HG03039 (cell line): Measurements from ENCODE around the gene CAPN2.
"Not testable (repeated sequence)": the region's sequence is repeated elsewhere in the genome, so short reads cannot be mapped to it uniquely, and the experiment has no call there.

ENCODE experiments used
- ATAC-seq: cut with Tn5 transposase; IDR thresholded peaks from one replicate; pipeline ENCODE4 v1.9.1; 2021; ENCODE audit warnings: mild to moderate bottlenecking, moderate library complexity; ENCODE audit not compliant: unreplicated experiment

CAPN2 gene

GRCh38 chr1:223738465-223739365, 26.4 kb downstream of the CAPN2 start:
- no peak for ATAC-seq

DNA sequence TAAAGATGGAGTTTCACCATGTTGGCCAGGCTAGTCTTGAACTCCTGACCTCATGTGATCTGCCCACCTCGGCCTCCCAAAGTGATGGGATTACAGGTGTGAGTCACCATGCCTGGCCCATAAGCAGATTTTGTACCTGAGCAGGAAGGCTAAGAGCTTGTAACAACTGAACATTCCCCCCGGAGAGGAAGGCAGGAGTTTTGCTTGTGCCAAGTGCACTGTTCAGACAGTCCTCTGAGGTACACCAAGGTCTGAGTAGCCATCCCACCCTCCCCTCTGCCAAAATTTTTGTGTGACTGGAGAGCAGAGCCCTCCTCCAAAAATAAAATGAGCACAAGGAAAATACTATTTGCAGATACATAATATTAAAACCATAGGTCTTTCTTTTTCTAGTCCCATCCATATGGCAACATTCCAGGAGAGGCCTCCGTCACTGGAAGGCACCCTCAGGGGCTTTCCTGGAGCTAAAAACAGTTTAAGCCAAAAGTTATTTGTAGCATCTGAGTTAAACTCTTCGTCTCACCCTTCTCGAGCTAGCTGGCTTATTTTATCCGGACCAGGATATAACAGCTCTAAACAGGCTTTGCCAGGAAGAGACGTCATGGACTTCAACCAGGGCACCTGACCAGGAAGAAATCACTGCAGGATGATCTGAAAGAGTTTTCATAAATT, 27.2 kb downstream of the CAPN2 start:
- no peak for ATAC-seq

DNA sequence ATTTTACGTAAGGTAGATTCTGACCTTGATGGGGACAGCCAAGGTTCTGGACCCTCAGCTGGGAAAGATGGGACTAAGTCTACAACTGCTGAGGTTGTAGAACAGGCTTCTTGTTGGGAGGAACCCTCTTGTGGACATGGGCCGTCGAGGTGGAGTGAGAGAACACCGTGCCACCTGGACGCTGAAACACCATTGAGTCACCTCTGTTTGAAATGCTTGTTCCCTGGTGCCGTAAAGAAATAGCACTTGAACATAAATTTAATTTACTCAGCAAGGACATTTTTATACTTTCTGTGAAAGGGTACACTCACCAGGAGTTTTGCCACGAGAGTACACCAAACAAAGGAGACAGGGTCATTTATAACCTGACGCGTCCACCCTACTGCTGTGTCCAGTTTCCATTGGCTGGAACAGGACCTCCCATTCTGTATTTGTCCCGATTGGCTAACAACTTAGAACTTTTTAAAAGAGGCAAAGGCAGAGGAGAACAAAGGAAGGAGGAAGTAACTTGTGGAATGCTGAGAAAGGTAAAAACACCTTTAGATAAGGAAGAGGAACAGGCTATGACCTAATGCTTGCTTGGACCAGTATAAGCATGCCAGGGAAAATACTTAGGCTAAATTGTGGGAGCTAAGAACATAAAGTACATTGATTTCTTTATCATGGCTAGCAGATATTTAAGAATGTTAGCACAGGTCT, 27.8 kb downstream of the CAPN2 start:
- not testable (repeated sequence) for ATAC-seq

- ATAC-seq, result no peak
These were observed 29.5 kb downstream of the CAPN2 start for GRCh38 chr1:223741861-223742260.

- no peak for ATAC-seq
These were observed 30.6 kb downstream of the CAPN2 start for GRCh38 chr1:223742856-223743517.

- ATAC-seq, result no peak
These were observed 33.4 kb downstream of the CAPN2 start for GRCh38 chr1:223745731-223746130.

DNA sequence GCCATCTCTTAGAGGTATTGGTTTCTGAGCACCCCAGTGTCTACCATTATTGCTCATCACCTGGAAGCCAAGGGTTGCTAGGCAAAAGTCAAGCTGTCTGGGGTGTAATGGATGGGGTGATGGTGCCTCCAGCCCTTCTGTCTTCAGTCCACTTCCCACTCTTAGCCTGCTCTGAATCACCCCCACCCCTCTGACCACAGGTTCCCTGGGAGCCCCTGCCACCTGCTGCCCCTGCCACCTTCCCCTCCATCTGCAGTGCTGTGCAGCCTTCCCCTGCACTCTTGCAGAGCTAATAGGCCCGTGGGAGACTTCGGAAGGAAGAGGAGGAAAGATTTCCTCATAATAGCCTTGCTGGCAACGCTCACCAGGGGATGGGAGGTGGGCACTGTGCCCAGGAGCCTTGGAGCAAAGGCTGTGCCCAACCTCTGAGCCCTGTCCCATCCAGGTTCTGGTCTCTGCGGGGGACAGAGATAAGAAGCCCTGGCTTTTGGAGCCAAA, 35.5 kb downstream of the CAPN2 start:
- no peak for ATAC-seq

- ATAC-seq, result no peak
These were observed 36.0 kb downstream of the CAPN2 start for GRCh38 chr1:223748405-223748772.

GRCh38 chr1:223748773-223749733, 36.7 kb downstream of the CAPN2 start:
- no peak for ATAC-seq

- no peak for ATAC-seq
These were observed 38.6 kb downstream of the CAPN2 start for GRCh38 chr1:223750730-223751570.

DNA sequence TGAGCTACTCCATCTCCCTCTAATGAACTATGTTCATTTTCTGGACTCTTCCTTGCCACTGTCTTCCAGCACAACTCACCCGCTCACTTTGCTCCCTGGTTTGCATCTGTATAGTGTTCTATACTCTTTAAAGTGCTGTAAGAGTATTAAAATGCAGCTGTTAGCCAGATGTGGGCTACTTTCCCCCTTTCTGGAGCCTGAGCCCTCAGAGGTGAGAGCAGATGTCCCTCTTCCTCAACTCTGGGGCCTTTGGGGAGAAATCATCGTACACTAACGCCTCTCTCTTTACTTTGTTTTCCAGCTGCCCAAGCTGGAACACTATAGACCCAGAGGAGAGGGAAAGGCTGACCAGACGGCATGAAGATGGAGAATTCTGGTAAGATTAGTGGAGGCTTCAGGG, 39.4 kb downstream of the CAPN2 start:
- ATAC-seq, result no peak

DNA sequence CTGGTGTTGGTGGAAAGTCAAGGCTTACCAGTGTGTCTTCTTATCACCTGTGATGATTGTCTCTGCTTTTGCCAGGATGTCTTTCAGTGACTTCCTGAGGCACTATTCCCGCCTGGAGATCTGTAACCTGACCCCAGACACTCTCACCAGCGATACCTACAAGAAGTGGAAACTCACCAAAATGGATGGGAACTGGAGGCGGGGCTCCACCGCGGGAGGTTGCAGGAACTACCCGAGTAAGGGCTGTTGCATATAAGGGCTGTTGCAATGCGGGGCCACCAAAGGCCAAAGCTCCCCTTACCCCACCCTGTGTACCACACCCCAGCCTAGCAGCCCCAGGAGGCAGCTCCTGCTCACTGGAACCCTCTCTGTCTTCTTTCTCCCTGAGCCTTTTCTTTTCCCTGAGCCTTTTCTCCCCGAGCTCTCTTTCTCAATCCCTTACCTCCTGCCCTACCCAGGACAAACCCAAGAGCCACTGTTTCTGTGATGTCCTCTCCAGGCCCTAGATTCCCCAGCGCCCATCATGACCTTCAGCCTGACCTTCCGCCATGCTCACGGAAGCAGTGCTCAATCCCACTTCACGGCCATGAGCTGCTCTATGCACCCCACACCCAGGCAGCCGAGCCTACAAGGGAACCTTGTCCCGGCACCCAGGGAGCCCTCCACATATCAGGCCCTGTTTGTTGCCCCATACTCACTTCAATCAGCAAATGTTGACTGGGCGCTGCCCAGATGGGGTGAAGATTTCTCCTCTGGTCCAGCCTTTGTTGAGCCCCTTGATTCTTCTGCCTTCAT, 40.6 kb downstream of the CAPN2 start:
- no peak for ATAC-seq

DNA sequence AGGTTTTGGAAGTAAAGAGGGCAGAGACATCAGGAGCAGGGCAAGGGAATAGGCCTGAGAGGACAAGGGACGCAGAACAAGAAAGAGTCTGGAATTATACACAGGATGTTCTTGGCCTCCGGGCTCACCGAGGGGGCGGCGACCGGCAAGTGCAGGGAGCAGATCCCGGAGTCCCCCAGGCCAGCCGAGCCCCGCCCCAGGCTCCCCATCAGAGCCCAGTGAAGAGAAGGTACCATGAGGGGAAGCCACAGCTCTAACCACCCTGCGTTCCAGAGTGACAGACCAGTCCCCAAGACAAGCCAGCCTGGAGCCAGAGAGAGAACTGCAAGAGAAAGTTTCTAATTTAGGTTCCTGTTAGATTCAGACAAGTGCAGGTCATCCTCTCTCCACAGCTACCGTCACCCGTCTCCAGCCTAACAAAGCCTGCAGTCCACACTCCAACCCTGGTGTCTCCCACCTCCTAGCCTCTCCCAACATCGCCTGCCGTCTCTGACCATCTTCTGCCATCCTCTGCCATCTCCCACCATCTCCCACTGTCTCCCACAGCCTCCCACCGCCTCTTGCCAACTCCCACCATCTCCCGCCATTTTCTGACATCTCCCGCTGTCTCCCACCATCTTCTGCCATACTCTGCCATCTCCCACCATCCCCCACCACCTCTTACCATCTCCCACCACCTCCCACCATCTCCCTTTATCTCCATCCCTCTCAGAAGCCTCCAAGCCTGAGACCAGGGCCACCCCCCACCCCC, 42.5 kb downstream of the CAPN2 start:
- ATAC-seq, result no peak

- ATAC-seq, result no peak
These were observed 43.1 kb downstream of the CAPN2 start for GRCh38 chr1:223755432-223755792.

- ATAC-seq, result no peak
These were observed 43.8 kb downstream of the CAPN2 start for GRCh38 chr1:223755992-223756775.

GRCh38 chr1:223756806-223757700, 44.7 kb downstream of the CAPN2 start:
- no peak for ATAC-seq
